22Rv1 (cell line): Measurements from ENCODE around the gene PHLDB3.

Experiments used
- ZFX ChIP-seq: fragments of 450-650 bp; IDR thresholded peaks from 2 replicates; pipeline ENCODE4 v1.6.1; 2017; ENCODE audit warnings: antibody characterized with exemption, borderline replicate concordance
- TF ChIP-seq, protein P1 (sequence below): fragments of 450-650 bp; IDR thresholded peaks from 2 replicates; pipeline ENCODE4 v1.5.1; 2017; ENCODE audit warnings: mild to moderate bottlenecking

DNA sequence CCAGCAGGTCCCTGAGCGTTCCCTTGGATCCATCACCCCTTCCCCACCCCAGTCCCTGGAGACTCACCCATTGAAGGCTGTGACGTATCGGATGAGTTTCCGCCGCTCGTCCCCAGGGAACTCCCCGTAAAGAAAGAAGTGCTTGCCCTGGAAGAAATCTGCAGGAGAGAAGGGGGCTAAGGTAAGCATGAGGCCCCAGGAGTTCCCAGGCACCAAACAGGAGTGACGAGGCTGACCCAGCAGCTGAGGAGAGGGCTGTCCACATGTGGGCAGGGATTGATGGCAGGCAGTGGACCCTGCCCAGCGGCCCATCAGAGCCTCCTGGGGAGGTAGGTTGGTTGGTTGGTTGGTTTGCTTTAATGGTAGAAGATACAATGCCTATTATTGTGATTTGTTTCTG lies 39.5 kb upstream of the PHLDB3 start:
- TF ChIP-seq, protein P1, sequence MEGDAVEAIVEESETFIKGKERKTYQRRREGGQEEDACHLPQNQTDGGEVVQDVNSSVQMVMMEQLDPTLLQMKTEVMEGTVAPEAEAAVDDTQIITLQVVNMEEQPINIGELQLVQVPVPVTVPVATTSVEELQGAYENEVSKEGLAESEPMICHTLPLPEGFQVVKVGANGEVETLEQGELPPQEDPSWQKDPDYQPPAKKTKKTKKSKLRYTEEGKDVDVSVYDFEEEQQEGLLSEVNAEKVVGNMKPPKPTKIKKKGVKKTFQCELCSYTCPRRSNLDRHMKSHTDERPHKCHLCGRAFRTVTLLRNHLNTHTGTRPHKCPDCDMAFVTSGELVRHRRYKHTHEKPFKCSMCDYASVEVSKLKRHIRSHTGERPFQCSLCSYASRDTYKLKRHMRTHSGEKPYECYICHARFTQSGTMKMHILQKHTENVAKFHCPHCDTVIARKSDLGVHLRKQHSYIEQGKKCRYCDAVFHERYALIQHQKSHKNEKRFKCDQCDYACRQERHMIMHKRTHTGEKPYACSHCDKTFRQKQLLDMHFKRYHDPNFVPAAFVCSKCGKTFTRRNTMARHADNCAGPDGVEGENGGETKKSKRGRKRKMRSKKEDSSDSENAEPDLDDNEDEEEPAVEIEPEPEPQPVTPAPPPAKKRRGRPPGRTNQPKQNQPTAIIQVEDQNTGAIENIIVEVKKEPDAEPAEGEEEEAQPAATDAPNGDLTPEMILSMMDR: no peak
- TF ChIP-seq ZFX: no peak
